Prostate gland (tissue), 2 donors: Measurements from ENCODE around the gene WDR1.

Experiments
- CTCF ChIP-seq, 4 experiments: fragments of 200-600 bp in 2 of 4; fragments of 450-650 bp in 2 of 4; sonication (generic) in 2 of 4; IDR thresholded peaks; 1 replicate in 3 of 4; 2 replicates in 1 of 4; pipeline ENCODE4 v1.5.1; 2016 to 2019; ENCODE audit warnings: antibody characterized with exemption in 4 of 4, mild to moderate bottlenecking in 2 of 4, moderate library complexity in 2 of 4
- POLR2AphosphoS5 ChIP-seq: sonication (generic); formaldehyde crosslinking; IDR thresholded peaks from one replicate; pipeline ENCODE4 v1.6.1; 2017; ENCODE audit warnings: antibody characterized with exemption

GRCh38 chr4:10157478-10158332 is 41.1 kb upstream of the WDR1 start:
- TF ChIP-seq POLR2AphosphoS5 (peak; percentile 31), CTCF (IDR thresholded peaks at IDR 0.05) (peak; percentile 38 to 89 (median 82))
